LNCAP (cell line): Measurements from ENCODE around the gene CA12.

ENCODE experiments used
- CTCF ChIP-seq: fragments of 450-650 bp; IDR thresholded peaks from 2 replicates; pipeline ENCODE4 v1.5.1; 2017; ENCODE audit warnings: mild to moderate bottlenecking

The CA12 gene

GRCh38 chr15:63370764-63371163, 10.9 kb downstream of the CA12 start:
- TF ChIP-seq CTCF = no peak

GRCh38 chr15:63369781-63370180, 11.9 kb downstream of the CA12 start:
- TF ChIP-seq CTCF = no peak

- TF ChIP-seq CTCF = no peak
Observed at GRCh38 chr15:63369296-63369695, 12.3 kb downstream of the CA12 start.

GRCh38 chr15:63368503-63368902, 13.1 kb downstream of the CA12 start:
- TF ChIP-seq CTCF = no peak

- no peak for TF ChIP-seq CTCF
Observed at GRCh38 chr15:63367900-63368299, 13.7 kb downstream of the CA12 start.

- TF ChIP-seq CTCF = no peak
Observed at GRCh38 chr15:63367390-63367789, 14.3 kb downstream of the CA12 start.

- no peak for TF ChIP-seq CTCF
Observed at GRCh38 chr15:63366451-63366850, 15.2 kb downstream of the CA12 start.

- no peak for TF ChIP-seq CTCF
Observed at GRCh38 chr15:63365273-63365680, 16.4 kb downstream of the CA12 start.
